Panc1 (cell line): ENCODE data around the gene TBC1D22A. TPM values are rescaled to one million over a fixed set of nuclear protein-coding genes. Genes with fewer than 3 reads are reported as not detected.

Source experiments
- ATAC-seq: fragments of 200-7000 bp; cut with Tn5 transposase; 2 replicates; pipeline ENCODE4 v1.9.1; 2020; ENCODE audit warnings: mild to moderate bottlenecking, moderate library complexity
- BruUV-seq: library from RNA; stranded (reverse); fragments of 400-500 nt; replicated peaks from 2 replicates; lab custom pipeline; 2021; lab: Mats Ljungman, UMichigan
- CTCF ChIA-PET: fragments of 300-600 bp; sonication (Branson Sonifier 250); formaldehyde crosslinking; loops from one replicate; lab custom pipeline; 2022; ENCODE audit warnings: antibody characterized with exemption; lab: Charles Lee
- POLR2A ChIA-PET: fragments of 300-600 bp; sonication (Branson Sonifier 250); formaldehyde crosslinking; loops from one replicate; lab custom pipeline; 2022; ENCODE audit warnings: antibody characterized with exemption; lab: Charles Lee
- DNase-seq: peaks from one replicate; pipeline ENCODE4 v3.0.0-alpha.2; 2010; ENCODE audit warnings: low read depth, low spot score
- H3K27ac ChIP-seq: 2 replicates; pipeline ENCODE4 v1.5.1; 2011; ENCODE audit warnings: mild to moderate bottlenecking, low read length, inconsistent platforms
- H3K27me3 ChIP-seq: fragments of 200-500 bp; sonication (Bioruptor generic); 2 replicates; pipeline ENCODE4 v1.6.0; 2014; ENCODE audit warnings: low read length, inconsistent platforms; ENCODE audit not compliant: control insufficient read depth, insufficient read depth
- H3K36me3 ChIP-seq: fragments of 200-500 bp; sonication (Bioruptor generic); 2 replicates; pipeline ENCODE4 v1.5.1; 2014; ENCODE audit warnings: inconsistent platforms, mild to moderate bottlenecking, low read length, moderate library complexity; ENCODE audit not compliant: control insufficient read depth, insufficient read depth
- H3K4me1 ChIP-seq: 2 replicates; pipeline ENCODE4 v1.5.1; 2011; ENCODE audit warnings: inconsistent platforms, mild to moderate bottlenecking, low read length, moderate library complexity; ENCODE audit not compliant: control insufficient read depth, insufficient read depth
- H3K4me3 ChIP-seq, 2 experiments: 2 replicates each; pipeline ENCODE4 v1.5.1; 2011 to 2012; ENCODE audit warnings: low read depth in 2 of 2, low read length in 2 of 2, mild to moderate bottlenecking in 2 of 2, inconsistent platforms in 1 of 2, moderate library complexity in 1 of 2
- H3K9me3 ChIP-seq: fragments of 200-500 bp; sonication (Bioruptor generic); 2 replicates; pipeline ENCODE4 v1.5.1; 2014; ENCODE audit warnings: low read depth, mild to moderate bottlenecking, inconsistent platforms, low read length, moderate library complexity; ENCODE audit not compliant: control insufficient read depth, insufficient read depth
- POLR2AphosphoS5 ChIP-seq: IDR thresholded peaks from 2 replicates; pipeline ENCODE4 v1.6.1; 2012; ENCODE audit warnings: mild to moderate bottlenecking, low read depth, low read length, moderate library complexity
- SIN3A ChIP-seq: IDR thresholded peaks from 2 replicates; pipeline ENCODE4 v1.6.1; 2012; ENCODE audit warnings: low read depth, mild to moderate bottlenecking, low read length, moderate library complexity, borderline replicate concordance; ENCODE audit not compliant: insufficient read depth
- TCF7L2 ChIP-seq: IDR thresholded peaks from 2 replicates; pipeline ENCODE4 v1.6.1; 2011; ENCODE audit warnings: mild to moderate bottlenecking, low read depth, low read length, inconsistent platforms
- in situ Hi-C: cut with HindIII; loops from 2 replicates; pipeline ENCODE4 v1.10.0; 2016; ENCODE audit warnings: low sequenced_read_pairs, low pct_unique_long_range_greater_than_20kb
- intact Hi-C: fragments of 100-400 bp; cut with micrococcal nuclease; formaldehyde crosslinking; loops from one replicate; pipeline ENCODE4 v1.10.0; 2022; ENCODE audit not compliant: unreplicated experiment
- total RNA-seq: library from RNA; stranded (reverse); gene quantifications from one replicate; pipeline ENCODE4 v1.2.1, GENCODE V29; 2021; ENCODE audit not compliant: unreplicated experiment
- TF ChIP-seq, protein P1 (sequence below), 2 experiments: IDR thresholded peaks; 2 replicates each; pipeline ENCODE4 v1.6.1; 2011 to 2012; ENCODE audit warnings: low read depth in 2 of 2, control low read depth in 1 of 2, low read length in 1 of 2, mild to moderate bottlenecking in 1 of 2, moderate library complexity in 1 of 2; ENCODE audit not compliant: insufficient read depth in 1 of 2
- TF ChIP-seq, protein P2 (sequence below): fragments of 450-650 bp; IDR thresholded peaks from 2 replicates; pipeline ENCODE4 v1.5.1; 2017; ENCODE audit warnings: mild to moderate bottlenecking

TBC1D22A gene
- total RNA-seq, 1 experiment from 2014 or later: 28.7 TPM

DNA sequence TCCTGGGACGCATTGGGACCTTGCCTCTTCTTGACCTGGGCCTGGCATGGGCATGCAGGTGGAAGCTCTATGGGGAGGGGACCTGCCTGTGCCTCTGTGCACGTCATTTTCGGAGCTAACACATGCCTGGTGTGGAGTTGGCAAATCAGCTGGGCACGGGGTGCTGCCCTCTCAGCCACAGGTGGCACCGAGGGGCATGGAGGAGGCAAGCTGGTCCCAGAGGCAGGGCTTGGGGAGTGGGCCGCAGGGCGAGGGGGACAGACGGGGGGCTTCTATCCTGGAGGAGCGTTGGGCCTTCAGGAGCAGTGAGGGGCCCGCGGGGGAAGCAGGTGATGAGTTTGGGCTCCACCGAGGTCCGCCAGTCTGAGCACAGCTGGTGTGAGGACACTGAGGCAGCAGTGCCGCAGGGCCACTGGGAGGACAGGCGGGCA lies 362.0 kb downstream of the TBC1D22A start:
- Histone ChIP-seq H3K4me1 (no peaks in the 10 kb centered on the region), H3K36me3 (no peaks in the 10 kb centered on the region), H3K9me3 (no peaks in the 10 kb centered on the region), H3K4me3 (no peak overlapping the region), H3K27me3 (no peaks in the 10 kb centered on the region), H3K27ac (no peak overlapping the region)
- TF ChIP-seq POLR2AphosphoS5 (no peak), TCF7L2 (no peak), SIN3A (no peak)
- TF ChIP-seq, protein P1, sequence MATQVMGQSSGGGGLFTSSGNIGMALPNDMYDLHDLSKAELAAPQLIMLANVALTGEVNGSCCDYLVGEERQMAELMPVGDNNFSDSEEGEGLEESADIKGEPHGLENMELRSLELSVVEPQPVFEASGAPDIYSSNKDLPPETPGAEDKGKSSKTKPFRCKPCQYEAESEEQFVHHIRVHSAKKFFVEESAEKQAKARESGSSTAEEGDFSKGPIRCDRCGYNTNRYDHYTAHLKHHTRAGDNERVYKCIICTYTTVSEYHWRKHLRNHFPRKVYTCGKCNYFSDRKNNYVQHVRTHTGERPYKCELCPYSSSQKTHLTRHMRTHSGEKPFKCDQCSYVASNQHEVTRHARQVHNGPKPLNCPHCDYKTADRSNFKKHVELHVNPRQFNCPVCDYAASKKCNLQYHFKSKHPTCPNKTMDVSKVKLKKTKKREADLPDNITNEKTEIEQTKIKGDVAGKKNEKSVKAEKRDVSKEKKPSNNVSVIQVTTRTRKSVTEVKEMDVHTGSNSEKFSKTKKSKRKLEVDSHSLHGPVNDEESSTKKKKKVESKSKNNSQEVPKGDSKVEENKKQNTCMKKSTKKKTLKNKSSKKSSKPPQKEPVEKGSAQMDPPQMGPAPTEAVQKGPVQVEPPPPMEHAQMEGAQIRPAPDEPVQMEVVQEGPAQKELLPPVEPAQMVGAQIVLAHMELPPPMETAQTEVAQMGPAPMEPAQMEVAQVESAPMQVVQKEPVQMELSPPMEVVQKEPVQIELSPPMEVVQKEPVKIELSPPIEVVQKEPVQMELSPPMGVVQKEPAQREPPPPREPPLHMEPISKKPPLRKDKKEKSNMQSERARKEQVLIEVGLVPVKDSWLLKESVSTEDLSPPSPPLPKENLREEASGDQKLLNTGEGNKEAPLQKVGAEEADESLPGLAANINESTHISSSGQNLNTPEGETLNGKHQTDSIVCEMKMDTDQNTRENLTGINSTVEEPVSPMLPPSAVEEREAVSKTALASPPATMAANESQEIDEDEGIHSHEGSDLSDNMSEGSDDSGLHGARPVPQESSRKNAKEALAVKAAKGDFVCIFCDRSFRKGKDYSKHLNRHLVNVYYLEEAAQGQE (IDR thresholded peaks at IDR 0.05; ENCODE audit: insufficient read depth in 1 of 2, low read depth in 2 of 2, low read length in 1 of 2): no peak
- TF ChIP-seq, protein P2, sequence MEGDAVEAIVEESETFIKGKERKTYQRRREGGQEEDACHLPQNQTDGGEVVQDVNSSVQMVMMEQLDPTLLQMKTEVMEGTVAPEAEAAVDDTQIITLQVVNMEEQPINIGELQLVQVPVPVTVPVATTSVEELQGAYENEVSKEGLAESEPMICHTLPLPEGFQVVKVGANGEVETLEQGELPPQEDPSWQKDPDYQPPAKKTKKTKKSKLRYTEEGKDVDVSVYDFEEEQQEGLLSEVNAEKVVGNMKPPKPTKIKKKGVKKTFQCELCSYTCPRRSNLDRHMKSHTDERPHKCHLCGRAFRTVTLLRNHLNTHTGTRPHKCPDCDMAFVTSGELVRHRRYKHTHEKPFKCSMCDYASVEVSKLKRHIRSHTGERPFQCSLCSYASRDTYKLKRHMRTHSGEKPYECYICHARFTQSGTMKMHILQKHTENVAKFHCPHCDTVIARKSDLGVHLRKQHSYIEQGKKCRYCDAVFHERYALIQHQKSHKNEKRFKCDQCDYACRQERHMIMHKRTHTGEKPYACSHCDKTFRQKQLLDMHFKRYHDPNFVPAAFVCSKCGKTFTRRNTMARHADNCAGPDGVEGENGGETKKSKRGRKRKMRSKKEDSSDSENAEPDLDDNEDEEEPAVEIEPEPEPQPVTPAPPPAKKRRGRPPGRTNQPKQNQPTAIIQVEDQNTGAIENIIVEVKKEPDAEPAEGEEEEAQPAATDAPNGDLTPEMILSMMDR: no peak
- intact Hi-C loops: no loop called here
- ATAC-seq (no peak), DNase-seq (no peak)
- CTCF ChIA-PET: no interaction called here
- POLR2A ChIA-PET: no interaction called here
- in situ Hi-C loops: no loop called here
- BruUV-seq: no TSS peak

DNA sequence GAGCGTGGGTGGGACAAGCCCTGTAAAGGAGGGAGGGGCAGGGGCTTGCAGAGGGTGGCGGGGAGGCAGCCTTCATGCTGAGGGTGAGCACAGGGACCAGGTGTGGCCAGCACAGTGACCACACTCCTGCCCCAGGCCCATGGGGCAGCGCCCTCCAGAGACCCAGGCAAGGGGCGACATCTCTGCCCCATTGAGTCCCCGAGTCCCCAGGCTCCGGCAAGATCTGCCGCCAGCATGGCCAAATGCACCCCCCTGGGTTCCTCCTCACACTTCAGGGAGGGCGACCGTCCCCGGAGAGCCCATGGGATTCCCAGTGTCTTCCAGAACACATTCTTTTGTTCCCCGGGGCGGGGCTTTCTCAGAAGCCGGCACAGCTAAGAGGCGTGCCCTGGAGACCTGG lies 362.5 kb downstream of the TBC1D22A start:
- H3K4me1 ChIP-seq: no peaks in the 10 kb centered on the region
- H3K9me3 ChIP-seq: no peaks in the 10 kb centered on the region
- BruUV-seq: no TSS peak
- in situ Hi-C loops (no loop called here), intact Hi-C loops (no loop called here)
- no peak overlapping the region for H3K27ac ChIP-seq
- ChIA-PET POLR2A (no interaction called here), CTCF (interaction anchor here (0.7 kb wide), 1 partner anchor 57 kb away, joined by 3 read pairs; no protein-coding TSS in a partner anchor)
- TF ChIP-seq, protein P1 (IDR thresholded peaks at IDR 0.05; ENCODE audit: insufficient read depth in 1 of 2, low read depth in 2 of 2, low read length in 1 of 2): no peak
- no peak for TF ChIP-seq SIN3A
- no peak for TF ChIP-seq POLR2AphosphoS5
- TF ChIP-seq, protein P2: no peak
- TF ChIP-seq TCF7L2: no peak
- ATAC-seq (no peak), DNase-seq (no peak)
- H3K4me3 ChIP-seq: no peak overlapping the region
- H3K27me3 ChIP-seq: no peaks in the 10 kb centered on the region
- H3K36me3 ChIP-seq: no peaks in the 10 kb centered on the region
